ENCODE results near the gene SCRT2. TPM values are rescaled to one million over a fixed set of nuclear protein-coding genes. Genes with fewer than 3 reads are reported as not detected.
"Not testable (repeated sequence)": the region's sequence is repeated elsewhere in the genome, so short reads cannot be mapped to it uniquely, and the experiment has no call there.

Gene SCRT2
- polyA plus RNA-seq, 3 donors: 0.05 TPM; not detected in 2

DNA sequence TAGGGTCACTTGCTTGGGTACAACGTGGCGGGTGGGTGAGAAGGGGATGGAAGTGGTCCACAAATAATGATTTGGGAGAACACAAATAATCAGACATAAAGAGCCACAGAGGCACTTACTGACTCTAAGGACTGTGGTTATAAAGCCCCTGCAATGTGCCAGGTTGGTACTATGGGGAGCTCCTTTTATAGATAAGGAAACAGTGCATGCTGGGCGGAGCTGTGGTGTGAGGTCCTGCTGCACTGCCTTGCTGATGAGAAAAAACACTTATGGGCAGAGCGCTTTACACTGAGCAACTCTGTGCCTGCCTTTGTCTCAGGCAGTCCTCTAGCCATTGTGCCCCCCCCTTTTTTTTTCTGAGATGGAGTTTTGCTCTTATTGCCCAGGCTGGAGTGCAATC lies 29.1 kb upstream of the SCRT2 start:
- 69 to 93% (median 90%) methylated on average over 4 of the region's 4 CpGs for WGBS, 3 donors
- no peak overlapping the region for H3K27ac ChIP-seq (ENCODE audit: low read depth, low read length)

DNA sequence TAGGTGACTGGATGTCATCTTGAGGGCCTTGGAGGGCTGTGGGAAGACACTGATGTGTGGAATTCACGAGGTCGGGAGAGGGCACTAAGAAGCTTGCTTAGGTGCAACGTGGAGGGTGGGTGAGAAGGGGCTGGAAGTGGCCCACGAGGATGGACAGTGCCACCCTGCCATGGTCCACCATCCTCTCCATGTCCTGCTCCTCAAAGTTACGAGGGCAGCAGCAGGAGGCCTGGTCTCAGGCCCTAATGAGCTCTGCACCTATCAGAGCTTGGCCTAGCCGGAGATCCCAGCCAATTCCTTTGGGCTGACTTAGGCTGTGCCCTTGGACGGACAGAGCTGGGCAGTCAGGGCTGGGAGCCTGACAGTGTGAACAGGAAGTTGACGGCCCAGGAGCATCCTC lies 27.8 kb upstream of the SCRT2 start:
- WGBS, 3 donors: 72 to 86% (median 80%) methylated on average over 8 of the region's 8 CpGs

DNA sequence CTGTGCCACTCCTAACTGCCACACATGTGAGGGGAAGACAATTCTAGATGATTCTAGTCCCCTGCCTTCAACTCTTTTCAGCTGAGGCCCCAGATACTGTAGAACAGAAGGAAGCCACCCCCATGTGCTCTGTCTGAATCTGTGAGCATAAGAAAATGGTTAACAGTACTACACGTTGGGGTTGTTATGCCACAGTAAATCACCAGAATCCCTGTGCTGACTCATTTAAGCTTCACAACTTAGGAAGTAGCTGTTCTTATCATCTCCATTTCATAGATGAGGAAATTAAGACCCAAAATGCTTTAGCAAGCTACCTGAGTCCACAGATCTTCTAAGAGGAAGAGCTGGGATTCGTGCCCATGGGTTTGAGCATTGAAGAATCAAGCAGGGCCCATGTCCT lies 27.4 kb upstream of the SCRT2 start:
- no peak overlapping the region for H3K27ac ChIP-seq (ENCODE audit: low read depth, low read length)
- 37 to 68% (median 45%) methylated on average over 2 of the region's 2 CpGs for WGBS, 3 donors

More for the DNA sequence above, 27.8 kb upstream of the SCRT2 start:
- no peak overlapping the region for H3K27ac ChIP-seq (ENCODE audit: low read depth, low read length)

DNA sequence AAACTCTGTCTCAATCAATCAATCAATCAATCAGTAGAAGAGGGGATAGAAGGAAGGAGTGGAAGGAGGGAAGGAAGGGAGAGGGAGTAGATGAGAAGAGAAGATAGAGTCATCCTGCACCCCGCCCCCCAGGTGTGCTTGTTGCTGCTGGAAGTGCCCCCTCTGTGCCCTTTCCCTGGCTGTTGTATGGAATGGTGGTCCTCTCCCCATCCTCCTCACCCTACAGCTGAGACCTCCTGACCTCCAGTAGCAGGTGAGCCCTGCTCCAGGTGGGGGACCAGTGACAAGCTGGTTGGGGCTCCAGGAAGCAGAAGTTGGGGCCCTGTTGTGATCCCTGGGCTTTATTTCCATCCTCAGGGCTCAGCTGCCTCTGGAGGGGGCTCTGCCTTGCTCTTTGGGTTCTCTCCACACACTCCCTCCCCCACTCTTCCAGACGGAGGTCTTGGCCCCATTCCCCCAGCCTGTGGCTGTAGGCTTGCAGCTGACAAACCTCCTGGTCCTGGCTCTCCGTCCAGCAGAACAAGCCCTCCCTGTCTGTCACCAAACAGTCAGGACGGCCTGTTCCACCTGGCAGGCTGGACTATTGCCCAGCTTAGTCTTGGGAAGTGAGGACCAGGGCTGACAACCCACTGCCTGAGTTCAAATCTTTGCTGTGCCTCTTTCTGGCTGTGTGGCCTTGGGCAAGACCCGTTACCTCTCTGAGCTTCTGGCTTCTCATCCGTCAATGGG lies 26.0 kb upstream of the SCRT2 start:
- WGBS, 3 donors: 57 to 70% (median 65%) methylated on average over 6 of the region's 6 CpGs
- H3K27ac ChIP-seq (ENCODE audit: low read depth, low read length): no peak overlapping the region

DNA sequence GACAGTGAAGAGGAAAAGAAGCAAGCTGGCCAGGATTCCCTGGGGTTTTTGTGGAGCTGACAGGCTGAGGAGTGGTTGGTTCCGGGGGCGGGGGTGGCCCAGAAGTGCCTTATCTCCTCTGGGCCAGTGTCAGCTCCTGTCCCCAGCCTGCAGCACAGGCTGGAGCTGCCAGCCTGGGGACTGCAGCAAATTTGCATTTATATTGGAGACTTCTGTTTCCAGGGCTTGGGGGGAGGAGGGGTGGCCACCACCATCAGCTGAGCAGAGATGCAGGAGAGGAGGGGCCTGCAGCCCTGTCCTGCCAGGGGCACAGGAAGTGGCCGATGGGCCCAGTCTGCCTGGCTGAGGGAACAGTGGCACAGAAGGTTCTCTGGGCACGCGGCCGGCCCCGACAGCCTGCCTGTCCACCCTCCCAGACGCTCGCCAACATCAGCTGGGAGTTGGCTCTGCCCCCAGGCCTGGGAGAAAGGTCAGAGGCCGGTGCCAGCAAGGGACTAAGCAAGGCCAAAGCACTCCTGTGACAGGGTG lies 24.3 kb upstream of the SCRT2 start:
- no peak overlapping the region for H3K27ac ChIP-seq (ENCODE audit: low read depth, low read length)
- WGBS, 3 donors: 46 to 62% (median 51%) methylated on average over 10 of the region's 10 CpGs

DNA sequence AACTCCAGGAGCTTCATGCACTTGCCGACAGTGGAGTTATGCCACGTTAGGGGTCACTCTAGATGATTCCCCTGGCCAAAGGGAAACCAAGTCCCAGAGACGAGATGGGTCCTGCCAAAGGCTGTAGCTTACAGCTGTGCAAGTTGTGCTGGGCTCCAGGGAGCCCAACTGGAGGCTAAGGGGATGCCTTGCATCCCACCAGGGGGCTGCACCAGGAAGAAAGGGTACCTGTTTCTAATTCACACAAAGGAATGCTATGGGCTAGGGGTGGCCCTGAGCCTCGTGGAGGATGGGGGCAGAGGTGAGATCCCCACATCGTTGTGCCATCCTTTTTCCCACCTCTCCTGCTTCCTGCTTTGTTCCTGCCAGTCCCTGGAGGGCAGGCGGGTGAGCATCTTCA lies 23.7 kb upstream of the SCRT2 start:
- 39 to 59% (median 56%) methylated on average over 6 of the region's 6 CpGs for WGBS, 3 donors
- no peak overlapping the region for H3K27ac ChIP-seq (ENCODE audit: low read depth, low read length)

DNA sequence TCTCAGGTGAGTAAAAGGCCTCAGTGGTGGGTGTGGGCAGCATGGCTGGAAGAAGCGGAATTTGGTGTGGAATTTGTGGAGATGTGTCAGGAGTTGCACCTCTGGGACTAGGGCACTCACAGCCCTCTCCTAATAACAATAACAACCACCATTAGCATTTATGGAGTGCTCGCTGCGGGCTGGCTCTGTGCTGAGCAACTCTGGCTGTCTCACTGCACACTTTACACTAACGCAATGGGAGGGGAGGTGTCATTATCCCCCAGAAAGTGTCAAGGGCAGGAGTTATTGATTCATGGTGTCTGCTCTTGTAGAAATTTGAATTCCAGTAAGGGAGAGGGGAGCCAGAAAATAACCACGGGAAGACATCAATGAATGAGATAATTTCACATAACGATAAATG lies 22.7 kb upstream of the SCRT2 start:
- H3K27ac ChIP-seq (ENCODE audit: low read depth, low read length): no peak overlapping the region
- WGBS, 3 donors: 40 to 70% (median 53%) methylated on average over 6 of the region's 6 CpGs

DNA sequence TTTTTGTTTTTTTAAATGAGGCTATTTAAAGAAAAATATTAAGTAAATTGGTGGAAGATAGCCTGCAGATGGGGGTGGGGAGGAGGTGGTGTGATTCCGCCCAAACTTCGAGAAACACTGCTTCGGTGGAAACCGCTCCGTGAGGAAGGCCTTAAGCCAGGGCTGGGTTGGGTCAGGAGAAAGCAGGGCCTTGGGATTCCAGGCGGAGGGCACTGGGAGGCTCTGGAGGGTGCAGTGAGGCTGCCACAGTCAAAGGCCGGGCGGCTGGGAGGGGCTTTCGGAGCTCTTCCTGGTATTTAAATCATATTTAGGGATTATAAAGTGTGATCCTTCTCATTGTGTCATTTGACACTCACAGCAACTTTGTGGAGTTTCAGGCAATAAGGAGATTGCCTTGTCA lies 22.2 kb upstream of the SCRT2 start:
- 66 to 82% (median 75%) methylated on average over 9 of the region's 9 CpGs for WGBS, 3 donors
- H3K27ac ChIP-seq (ENCODE audit: low read depth, low read length): no peak overlapping the region

DNA sequence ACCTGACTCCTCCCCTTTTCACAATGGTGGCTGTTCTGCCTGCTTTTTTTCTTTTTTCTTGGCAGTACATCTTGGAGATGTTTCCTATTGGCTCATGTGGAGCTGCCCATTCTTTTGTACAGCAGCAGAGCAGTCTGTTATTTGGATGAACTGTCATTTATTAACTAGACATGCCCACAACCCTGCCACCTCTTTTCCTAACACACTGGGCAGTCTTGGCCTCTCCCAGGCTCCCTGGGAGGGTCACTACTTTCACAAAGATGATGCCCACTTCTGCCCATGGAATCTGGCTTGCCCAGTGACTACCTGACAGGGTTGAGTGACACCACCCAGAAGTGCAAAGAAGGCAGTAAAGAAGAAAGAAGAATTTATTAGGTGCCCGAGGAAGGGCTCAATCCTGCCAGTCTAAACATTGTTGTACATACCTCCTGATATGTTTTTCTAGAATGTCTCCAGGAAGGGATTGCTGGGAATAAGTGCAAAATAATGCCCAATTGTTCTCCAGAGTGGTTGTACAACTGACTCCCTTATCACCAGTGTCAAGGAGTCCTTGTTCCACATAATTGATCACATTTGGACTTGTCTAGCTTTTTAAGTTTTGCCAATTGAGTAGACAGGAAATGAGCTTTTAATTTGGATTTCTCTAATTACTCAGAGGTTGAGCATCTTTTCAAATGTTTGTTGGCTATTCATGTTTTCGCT lies 19.7 kb upstream of the SCRT2 start:
- 21 to 66% (median 64%) methylated on average over 2 of the region's 2 CpGs for WGBS, 3 donors
- no peak overlapping the region for H3K27ac ChIP-seq (ENCODE audit: low read depth, low read length)

DNA sequence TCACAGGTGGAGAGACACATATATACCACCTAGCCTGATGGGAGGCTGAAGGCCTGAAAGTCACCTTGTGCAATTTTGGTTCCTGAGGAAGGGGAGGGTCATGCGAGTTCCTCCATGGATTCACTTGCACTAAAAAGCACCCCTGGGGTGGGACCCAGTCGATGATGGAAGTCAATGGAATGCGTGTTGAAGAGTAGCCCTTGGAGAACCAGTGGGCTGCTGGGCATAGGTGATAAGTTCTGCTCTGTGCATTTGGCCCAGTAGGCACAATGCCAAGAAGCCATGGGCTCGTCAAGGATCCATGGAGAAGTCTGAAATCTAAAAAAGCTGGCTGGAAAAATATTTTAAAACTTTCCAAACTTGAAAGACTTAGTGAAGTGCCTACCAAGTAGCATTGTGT lies 18.9 kb upstream of the SCRT2 start:
- WGBS, 3 donors: 58 to 68% (median 59%) methylated on average over 4 of the region's 4 CpGs
- no peak overlapping the region for H3K27ac ChIP-seq (ENCODE audit: low read depth, low read length)

DNA sequence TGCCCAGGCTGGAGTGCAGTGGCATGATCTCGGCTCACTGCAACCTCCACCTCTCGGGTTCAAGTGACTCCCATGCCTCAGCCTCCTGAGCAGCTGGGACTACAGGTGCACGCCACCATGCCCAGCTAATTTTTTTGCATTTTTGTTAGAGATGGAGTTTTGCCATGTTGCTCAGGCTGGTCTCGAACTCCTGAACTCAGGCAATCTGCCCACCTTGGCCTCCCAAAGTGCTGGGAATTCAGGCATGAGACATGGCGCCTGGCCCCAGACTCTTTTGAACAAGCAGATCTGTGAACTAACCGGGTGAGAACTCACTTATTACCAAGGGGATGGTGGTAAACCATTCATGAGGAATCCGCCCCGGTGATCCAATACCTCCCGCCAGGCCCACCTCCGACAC lies 18.2 kb upstream of the SCRT2 start:
- H3K27ac ChIP-seq (ENCODE audit: low read depth, low read length): not testable (repeated sequence)
- WGBS, 3 donors: 85 to 93% (median 92%) methylated on average over 10 of the region's 10 CpGs

DNA sequence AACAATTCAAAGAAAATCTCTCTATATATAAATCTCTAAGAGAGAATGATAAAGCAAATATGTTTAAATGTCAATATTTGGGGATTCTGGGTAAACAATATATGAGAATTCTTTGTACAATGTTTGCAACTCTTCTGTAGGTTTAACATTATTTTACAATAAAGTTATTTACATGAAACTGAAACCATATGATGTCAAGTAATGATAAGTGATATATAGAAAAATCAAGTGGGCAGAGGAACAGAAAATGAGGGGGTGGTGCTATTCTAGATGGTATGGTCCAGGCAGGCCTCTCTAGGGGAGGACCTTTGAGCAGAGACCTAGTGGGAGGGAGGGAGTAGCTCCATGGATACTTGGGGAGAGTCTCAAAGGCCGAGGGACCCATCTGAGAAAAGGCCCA lies 16.4 kb upstream of the SCRT2 start:
- H3K27ac ChIP-seq (ENCODE audit: low read depth, low read length): no peak overlapping the region
- WGBS, 3 donors: 47 to 67% (median 60%) methylated on average over 1 of the region's 1 CpG

DNA sequence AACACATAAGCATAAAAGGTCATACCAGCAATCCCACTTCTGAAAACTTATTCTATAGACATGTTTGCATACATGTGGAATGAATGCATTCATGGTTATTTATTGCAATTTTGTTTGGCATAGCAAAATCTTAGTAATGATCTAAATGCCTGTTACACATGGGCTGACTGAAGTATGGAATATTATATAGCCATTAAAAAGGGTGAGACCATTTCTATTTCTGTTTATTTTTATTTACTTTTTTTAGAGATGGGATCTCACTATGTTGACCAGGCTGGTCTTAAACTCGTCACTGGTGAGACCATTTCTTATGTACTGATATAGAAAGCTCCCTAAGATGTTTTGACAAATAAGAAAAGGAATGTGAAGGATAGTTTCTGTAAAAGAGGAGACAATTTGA lies 14.3 kb upstream of the SCRT2 start:
- 28 to 57% (median 55%) methylated on average over 1 of the region's 1 CpG for WGBS, 3 donors
- H3K27ac ChIP-seq (ENCODE audit: low read depth, low read length): no peak overlapping the region

DNA sequence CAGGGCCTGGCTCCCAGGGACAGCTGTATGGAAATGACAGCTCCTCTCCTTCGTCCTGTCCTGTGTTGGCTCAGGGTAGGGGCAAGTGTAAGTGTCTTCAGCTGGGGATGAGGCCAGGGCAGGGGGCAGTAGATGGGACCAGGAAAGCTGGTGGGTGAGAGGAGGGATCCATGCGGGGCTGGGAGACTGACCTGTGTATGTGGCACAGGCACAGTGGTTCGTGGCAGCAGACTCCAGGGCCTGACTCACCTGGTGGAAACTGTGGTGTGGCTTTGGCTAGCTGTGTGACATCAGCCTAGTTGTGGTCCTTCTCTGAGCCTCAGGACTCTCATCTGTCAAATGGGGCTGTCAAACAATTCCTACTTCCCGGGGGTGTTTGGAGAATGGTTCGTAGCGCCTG lies 13.7 kb upstream of the SCRT2 start:
- H3K27ac ChIP-seq (ENCODE audit: low read depth, low read length): no peak overlapping the region
- WGBS, 3 donors: 76 to 79% (median 79%) methylated on average over 6 of the region's 6 CpGs

DNA sequence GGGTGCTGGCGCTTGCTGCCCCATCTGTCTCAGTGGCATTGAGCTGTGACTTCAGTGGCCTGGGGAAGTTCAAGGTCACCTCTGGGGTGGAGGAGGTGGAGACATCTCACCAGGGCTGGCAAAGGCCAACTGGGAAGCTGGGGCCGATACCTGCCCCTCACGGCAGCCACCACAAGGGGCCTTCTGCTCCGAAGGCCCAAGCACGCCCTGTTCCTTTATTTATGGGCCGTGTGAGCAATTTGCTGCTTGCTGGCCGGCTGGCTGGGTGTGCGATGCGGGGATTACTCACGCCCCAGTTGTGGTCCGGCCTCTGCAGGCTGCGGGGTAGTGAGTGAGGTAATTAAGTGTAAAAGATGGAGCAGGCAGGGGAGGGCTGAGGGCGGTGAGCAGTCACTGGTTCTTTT lies 13.2 kb upstream of the SCRT2 start:
- no peak overlapping the region for H3K27ac ChIP-seq (ENCODE audit: low read depth, low read length)
- 17 to 38% (median 36%) methylated on average over 13 of the region's 13 CpGs for WGBS, 3 donors

DNA sequence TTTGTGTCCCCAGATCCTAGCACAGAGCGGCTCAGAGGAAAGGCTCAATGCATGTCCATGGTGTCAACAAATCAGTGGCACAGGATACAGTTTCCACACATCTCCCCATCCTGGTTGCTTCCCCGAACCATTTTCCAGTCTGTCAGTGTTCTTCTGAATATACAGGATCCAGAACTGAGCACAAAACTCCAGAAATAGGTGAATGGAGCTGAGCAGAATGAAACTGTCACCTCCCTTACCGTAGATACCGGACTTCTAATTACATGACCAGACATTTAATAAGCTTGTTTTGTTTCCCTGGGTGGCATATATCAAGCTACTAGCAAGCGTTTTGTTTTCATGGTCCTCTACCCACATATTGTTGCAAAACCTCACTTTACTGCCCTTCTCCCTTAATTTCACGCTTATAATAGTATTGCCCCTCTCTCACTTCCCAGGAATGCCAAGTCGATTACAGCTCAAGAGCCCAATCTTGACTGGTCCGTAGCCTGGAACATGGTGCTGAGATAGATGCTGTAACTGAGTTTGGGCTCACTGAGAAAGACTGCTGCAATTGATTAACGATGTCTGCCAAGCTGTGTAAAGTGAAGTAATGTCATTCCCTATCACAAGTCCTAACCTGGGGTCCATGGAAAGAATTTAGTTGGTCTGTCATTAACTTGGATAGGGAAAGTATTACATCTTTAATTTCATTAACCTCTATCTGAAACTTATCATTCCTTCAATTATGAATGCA lies 12.0 kb upstream of the SCRT2 start:
- no peak overlapping the region for H3K27ac ChIP-seq (ENCODE audit: low read depth, low read length)
- 67 to 78% (median 74%) methylated on average over 9 of the region's 9 CpGs for WGBS, 3 donors

DNA sequence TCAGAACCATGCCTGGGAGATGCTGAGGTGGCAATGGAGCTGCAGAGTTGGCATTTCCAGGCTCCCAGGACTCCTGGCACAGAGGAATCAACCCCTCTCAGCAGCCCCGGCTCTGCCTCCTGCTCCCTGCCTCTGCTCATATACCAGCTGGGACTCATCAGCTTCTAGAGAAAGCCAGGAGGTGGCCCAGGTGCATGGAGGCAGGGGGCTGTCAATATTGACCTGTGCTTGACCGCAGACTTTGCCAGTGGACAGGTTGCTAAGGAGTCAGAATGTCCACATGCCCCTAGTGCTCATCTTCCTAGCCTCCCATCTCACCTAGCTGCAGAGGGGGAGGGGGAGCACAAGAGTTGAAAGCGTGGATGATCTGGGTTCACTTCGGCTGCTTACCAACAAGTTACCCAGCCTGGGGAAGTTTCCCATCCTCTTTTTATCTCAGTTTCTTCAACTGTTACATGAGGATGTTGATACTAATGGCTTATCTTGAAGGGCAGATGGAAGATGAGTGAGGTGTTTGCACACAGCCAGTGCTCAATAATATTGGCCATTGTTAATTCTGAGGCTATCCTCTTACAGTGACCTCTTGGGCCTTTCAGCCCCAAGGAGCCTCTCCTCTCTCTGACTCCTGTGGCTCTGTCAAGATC lies 9.2 kb upstream of the SCRT2 start:
- no peak overlapping the region for H3K27ac ChIP-seq (ENCODE audit: low read depth, low read length)
- 63 to 66% (median 64%) methylated on average over 4 of the region's 4 CpGs for WGBS, 3 donors

DNA sequence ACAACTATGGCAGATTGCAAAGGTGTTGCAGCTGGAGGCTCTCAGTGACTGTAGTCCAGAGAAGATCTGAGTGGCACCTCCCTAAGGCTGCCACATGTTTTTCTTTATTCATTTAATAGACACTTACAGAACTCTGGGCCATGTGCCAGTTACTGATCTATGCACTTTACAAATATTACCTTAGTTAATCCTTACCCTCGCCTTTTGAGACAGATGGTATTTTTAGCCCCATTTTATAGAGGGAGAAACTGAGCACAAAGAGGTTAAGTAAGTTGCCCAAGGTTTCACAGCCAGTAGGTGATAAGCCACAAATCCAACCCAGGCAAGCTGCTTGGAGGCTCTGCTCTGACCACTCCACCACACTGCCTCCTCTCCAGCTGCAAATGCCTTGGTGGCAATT lies 6.5 kb upstream of the SCRT2 start:
- no peak overlapping the region for H3K27ac ChIP-seq (ENCODE audit: low read depth, low read length)
- 45 to 81% (median 71%) methylated on average over 1 of the region's 1 CpG for WGBS, 3 donors
